ENCODE data around the gene SLK.

SLK gene

GRCh38 chr10:103995134-103995533 lies 28.2 kb downstream of the SLK start:
- no peak for TF ChIP-seq CTCF (IDR thresholded peaks at IDR 0.05; ENCODE audit: low read depth, low read length)
- no peak for DNase-seq (ENCODE audit: low read depth in 2 of 2)
- H3K4me3 ChIP-seq (replicated peaks in 1 of 2; ENCODE audit: low read depth in 2 of 2, low read length in 2 of 2), result no peak overlapping the region

- no peak for TF ChIP-seq CTCF (IDR thresholded peaks at IDR 0.05; ENCODE audit: low read depth, low read length)
- H3K4me3 ChIP-seq (replicated peaks in 1 of 2; ENCODE audit: low read depth in 2 of 2, low read length in 2 of 2), result no peak overlapping the region
- no peak for DNase-seq (ENCODE audit: low read depth in 2 of 2)
Measured at GRCh38 chr10:103998805-103999204, 31.9 kb downstream of the SLK start.

- TF ChIP-seq CTCF (IDR thresholded peaks at IDR 0.05; ENCODE audit: low read depth, low read length), result no peak
- H3K4me3 ChIP-seq (replicated peaks in 1 of 2; ENCODE audit: low read depth in 2 of 2, low read length in 2 of 2), result no peak overlapping the region
- no peak for DNase-seq (ENCODE audit: low read depth in 2 of 2)
Measured at GRCh38 chr10:104002911-104003310, 36.0 kb downstream of the SLK start.

GRCh38 chr10:104005172-104005863 lies 38.4 kb downstream of the SLK start:
- H3K4me3 ChIP-seq (replicated peaks in 1 of 2; ENCODE audit: low read depth in 2 of 2, low read length in 2 of 2), result no peak overlapping the region
- no peak for DNase-seq (ENCODE audit: low read depth in 2 of 2)
- TF ChIP-seq CTCF (IDR thresholded peaks at IDR 0.05; ENCODE audit: low read depth, low read length), result no peak

- TF ChIP-seq CTCF (IDR thresholded peaks at IDR 0.05; ENCODE audit: low read depth, low read length), result no peak
- H3K4me3 ChIP-seq (replicated peaks in 1 of 2; ENCODE audit: low read depth in 2 of 2, low read length in 2 of 2), result no peak overlapping the region
- no peak for DNase-seq (ENCODE audit: low read depth in 2 of 2)
Measured at GRCh38 chr10:104011904-104012303, 45.0 kb downstream of the SLK start.

- DNase-seq (ENCODE audit: low read depth in 2 of 2), result no peak
- H3K4me3 ChIP-seq (replicated peaks in 1 of 2; ENCODE audit: low read depth in 2 of 2, low read length in 2 of 2), result no peak overlapping the region
- TF ChIP-seq CTCF (IDR thresholded peaks at IDR 0.05; ENCODE audit: low read depth, low read length), result no peak
Measured at GRCh38 chr10:104013489-104013888, 46.5 kb downstream of the SLK start.

GRCh38 chr10:104014176-104014575 lies 47.2 kb downstream of the SLK start:
- no peak for TF ChIP-seq CTCF (IDR thresholded peaks at IDR 0.05; ENCODE audit: low read depth, low read length)
- H3K4me3 ChIP-seq (replicated peaks in 1 of 2; ENCODE audit: low read depth in 2 of 2, low read length in 2 of 2), result no peak overlapping the region
- no peak for DNase-seq (ENCODE audit: low read depth in 2 of 2)

Measured in cardiac fibroblast (primary cell).